Measurements from ENCODE around the gene POU5F2. TPM values are rescaled to one million over a fixed set of nuclear protein-coding genes. Genes with fewer than 3 reads are reported as not detected.

POU5F2 gene
- total and polyA plus RNA-seq, 4 donors: 0.38 to 2.2 (median 0.61) TPM; not detected in 1

DNA sequence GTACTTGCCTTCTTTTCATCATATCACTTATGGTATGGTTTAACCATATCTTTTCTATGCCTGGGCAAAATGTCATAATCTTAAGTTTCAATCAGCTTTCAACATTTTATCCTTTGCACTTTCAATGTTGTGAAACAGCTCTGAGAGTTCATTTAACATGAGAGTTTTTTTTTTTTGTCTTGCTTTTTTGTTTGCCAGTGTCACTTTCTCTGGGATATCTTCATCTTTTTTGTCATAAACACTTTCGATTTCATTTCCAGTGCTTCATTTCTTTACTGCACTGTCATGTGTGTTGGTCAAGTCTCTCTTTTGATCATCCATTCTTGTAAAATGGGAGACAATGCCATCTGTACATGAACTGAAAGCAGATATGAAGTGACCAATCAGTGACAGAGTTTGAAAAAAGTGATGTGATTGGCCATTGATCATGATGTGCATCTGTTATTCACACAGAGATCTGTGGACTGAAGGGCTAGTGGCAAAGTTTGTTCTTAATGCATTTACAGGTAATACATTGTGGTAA lies 7.5 kb upstream of the POU5F2 start:
- H3K9me3 ChIP-seq (ENCODE audit: control insufficient read depth in 4 of 4, low read length in 3 of 4): no peaks in the 10 kb centered on the region
- H3K36me3 ChIP-seq (ENCODE audit: control insufficient read depth in 4 of 4, insufficient read depth in 3 of 4, low read depth in 1 of 4, low read length in 3 of 4): no peaks in the 10 kb centered on the region
- no peaks in the 10 kb centered on the region for H3K4me1 ChIP-seq (ENCODE audit: control insufficient read depth in 4 of 4, insufficient read depth in 4 of 4, low read length in 3 of 4)
- TF ChIP-seq YY1 (IDR thresholded peaks at IDR 0.05): peak; percentile 26
- TF ChIP-seq HNF4A (conservative IDR thresholded peaks at IDR 0.05): peak; percentile 44 to 48
- TF ChIP-seq, protein P1, sequence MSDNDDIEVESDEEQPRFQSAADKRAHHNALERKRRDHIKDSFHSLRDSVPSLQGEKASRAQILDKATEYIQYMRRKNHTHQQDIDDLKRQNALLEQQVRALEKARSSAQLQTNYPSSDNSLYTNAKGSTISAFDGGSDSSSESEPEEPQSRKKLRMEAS (IDR thresholded peaks at IDR 0.05): no peak
- no peak for TF ChIP-seq FOXA2 (IDR thresholded peaks at IDR 0.05)
- TF ChIP-seq NR2F2 (IDR thresholded peaks at IDR 0.05): no peak
- 59% methylated on average over 1 of the region's 1 CpG for WGBS
- no peak for DNase-seq (ENCODE audit: low spot score)
- H3K27ac ChIP-seq (ENCODE audit: low read depth in 1 of 2, low read length in 2 of 2): no peak overlapping the region
- no peak overlapping the region for H3K9ac ChIP-seq (ENCODE audit: low read depth in 1 of 2, low read length in 2 of 2)
- H3K4me3 ChIP-seq (ENCODE audit: low read depth in 1 of 3, low read length in 3 of 3): no peak overlapping the region
- no peaks in the 10 kb centered on the region for H3K27me3 ChIP-seq (ENCODE audit: control insufficient read depth in 4 of 4, insufficient read depth in 4 of 4, low read length in 3 of 4)

GRCh38 chr5:93746406-93747056 lies 5.1 kb upstream of the POU5F2 start:
- no peak overlapping the region for H3K4me3 ChIP-seq (ENCODE audit: low read depth in 1 of 3, low read length in 3 of 3)
- TF ChIP-seq SP1 (IDR thresholded peaks at IDR 0.05): no peak
- TF ChIP-seq JUND (IDR thresholded peaks at IDR 0.05): no peak
- no peak for TF ChIP-seq HNF4G (IDR thresholded peaks at IDR 0.05)
- no peak for TF ChIP-seq RXRA (IDR thresholded peaks at IDR 0.05)
- no peak for TF ChIP-seq EGR1 (IDR thresholded peaks at IDR 0.05; ENCODE audit: low read depth in 2 of 2)
- TF ChIP-seq FOXA1 (IDR thresholded peaks at IDR 0.05): no peak
- TF ChIP-seq NR2F2 (IDR thresholded peaks at IDR 0.05): no peak
- TF ChIP-seq HNF4A (conservative IDR thresholded peaks at IDR 0.05): no peak
- no peak for TF ChIP-seq FOXA2 (IDR thresholded peaks at IDR 0.05)
- TF ChIP-seq, protein P2, sequence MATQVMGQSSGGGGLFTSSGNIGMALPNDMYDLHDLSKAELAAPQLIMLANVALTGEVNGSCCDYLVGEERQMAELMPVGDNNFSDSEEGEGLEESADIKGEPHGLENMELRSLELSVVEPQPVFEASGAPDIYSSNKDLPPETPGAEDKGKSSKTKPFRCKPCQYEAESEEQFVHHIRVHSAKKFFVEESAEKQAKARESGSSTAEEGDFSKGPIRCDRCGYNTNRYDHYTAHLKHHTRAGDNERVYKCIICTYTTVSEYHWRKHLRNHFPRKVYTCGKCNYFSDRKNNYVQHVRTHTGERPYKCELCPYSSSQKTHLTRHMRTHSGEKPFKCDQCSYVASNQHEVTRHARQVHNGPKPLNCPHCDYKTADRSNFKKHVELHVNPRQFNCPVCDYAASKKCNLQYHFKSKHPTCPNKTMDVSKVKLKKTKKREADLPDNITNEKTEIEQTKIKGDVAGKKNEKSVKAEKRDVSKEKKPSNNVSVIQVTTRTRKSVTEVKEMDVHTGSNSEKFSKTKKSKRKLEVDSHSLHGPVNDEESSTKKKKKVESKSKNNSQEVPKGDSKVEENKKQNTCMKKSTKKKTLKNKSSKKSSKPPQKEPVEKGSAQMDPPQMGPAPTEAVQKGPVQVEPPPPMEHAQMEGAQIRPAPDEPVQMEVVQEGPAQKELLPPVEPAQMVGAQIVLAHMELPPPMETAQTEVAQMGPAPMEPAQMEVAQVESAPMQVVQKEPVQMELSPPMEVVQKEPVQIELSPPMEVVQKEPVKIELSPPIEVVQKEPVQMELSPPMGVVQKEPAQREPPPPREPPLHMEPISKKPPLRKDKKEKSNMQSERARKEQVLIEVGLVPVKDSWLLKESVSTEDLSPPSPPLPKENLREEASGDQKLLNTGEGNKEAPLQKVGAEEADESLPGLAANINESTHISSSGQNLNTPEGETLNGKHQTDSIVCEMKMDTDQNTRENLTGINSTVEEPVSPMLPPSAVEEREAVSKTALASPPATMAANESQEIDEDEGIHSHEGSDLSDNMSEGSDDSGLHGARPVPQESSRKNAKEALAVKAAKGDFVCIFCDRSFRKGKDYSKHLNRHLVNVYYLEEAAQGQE (IDR thresholded peaks at IDR 0.05): no peak
- TF ChIP-seq, protein P3, sequence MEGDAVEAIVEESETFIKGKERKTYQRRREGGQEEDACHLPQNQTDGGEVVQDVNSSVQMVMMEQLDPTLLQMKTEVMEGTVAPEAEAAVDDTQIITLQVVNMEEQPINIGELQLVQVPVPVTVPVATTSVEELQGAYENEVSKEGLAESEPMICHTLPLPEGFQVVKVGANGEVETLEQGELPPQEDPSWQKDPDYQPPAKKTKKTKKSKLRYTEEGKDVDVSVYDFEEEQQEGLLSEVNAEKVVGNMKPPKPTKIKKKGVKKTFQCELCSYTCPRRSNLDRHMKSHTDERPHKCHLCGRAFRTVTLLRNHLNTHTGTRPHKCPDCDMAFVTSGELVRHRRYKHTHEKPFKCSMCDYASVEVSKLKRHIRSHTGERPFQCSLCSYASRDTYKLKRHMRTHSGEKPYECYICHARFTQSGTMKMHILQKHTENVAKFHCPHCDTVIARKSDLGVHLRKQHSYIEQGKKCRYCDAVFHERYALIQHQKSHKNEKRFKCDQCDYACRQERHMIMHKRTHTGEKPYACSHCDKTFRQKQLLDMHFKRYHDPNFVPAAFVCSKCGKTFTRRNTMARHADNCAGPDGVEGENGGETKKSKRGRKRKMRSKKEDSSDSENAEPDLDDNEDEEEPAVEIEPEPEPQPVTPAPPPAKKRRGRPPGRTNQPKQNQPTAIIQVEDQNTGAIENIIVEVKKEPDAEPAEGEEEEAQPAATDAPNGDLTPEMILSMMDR (IDR thresholded peaks at IDR 0.05; ENCODE audit: low read depth, low read length, missing input control): no peak
- TF ChIP-seq, protein P4, sequence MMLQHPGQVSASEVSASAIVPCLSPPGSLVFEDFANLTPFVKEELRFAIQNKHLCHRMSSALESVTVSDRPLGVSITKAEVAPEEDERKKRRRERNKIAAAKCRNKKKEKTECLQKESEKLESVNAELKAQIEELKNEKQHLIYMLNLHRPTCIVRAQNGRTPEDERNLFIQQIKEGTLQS (IDR thresholded peaks at IDR 0.05): no peak
- TF ChIP-seq, protein P1 (IDR thresholded peaks at IDR 0.05): no peak
- no peak for TF ChIP-seq GABPA (IDR thresholded peaks at IDR 0.05 in 1 of 2, conservative IDR thresholded peaks at IDR 0.05 in 1 of 2)
- no peak for TF ChIP-seq RAD21 (IDR thresholded peaks at IDR 0.05)
- TF ChIP-seq, protein P5, sequence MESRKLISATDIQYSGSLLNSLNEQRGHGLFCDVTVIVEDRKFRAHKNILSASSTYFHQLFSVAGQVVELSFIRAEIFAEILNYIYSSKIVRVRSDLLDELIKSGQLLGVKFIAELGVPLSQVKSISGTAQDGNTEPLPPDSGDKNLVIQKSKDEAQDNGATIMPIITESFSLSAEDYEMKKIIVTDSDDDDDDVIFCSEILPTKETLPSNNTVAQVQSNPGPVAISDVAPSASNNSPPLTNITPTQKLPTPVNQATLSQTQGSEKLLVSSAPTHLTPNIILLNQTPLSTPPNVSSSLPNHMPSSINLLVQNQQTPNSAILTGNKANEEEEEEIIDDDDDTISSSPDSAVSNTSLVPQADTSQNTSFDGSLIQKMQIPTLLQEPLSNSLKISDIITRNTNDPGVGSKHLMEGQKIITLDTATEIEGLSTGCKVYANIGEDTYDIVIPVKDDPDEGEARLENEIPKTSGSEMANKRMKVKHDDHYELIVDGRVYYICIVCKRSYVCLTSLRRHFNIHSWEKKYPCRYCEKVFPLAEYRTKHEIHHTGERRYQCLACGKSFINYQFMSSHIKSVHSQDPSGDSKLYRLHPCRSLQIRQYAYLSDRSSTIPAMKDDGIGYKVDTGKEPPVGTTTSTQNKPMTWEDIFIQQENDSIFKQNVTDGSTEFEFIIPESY (IDR thresholded peaks at IDR 0.05): no peak
- TF ChIP-seq TAF1 (conservative IDR thresholded peaks at IDR 0.05): no peak
- no peak for DNase-seq (ENCODE audit: low spot score)

More at GRCh38 chr5:93746406-93747056, 5.1 kb upstream of the POU5F2 start:
- H3K27ac ChIP-seq (ENCODE audit: low read depth in 1 of 2, low read length in 2 of 2): no peak overlapping the region
- H3K9me3 ChIP-seq (ENCODE audit: control insufficient read depth in 4 of 4, low read length in 3 of 4): no peaks in the 10 kb centered on the region
- H3K27me3 ChIP-seq (ENCODE audit: control insufficient read depth in 4 of 4, insufficient read depth in 4 of 4, low read length in 3 of 4): no peaks in the 10 kb centered on the region
- no peaks in the 10 kb centered on the region for H3K4me1 ChIP-seq (ENCODE audit: control insufficient read depth in 4 of 4, insufficient read depth in 4 of 4, low read length in 3 of 4)
- H3K9ac ChIP-seq (ENCODE audit: low read depth in 1 of 2, low read length in 2 of 2): no peak overlapping the region
- H3K36me3 ChIP-seq (ENCODE audit: control insufficient read depth in 4 of 4, insufficient read depth in 3 of 4, low read depth in 1 of 4, low read length in 3 of 4): no peaks in the 10 kb centered on the region

All from liver (tissue), 9 donors.